SU-DHL-6 (cell line): ENCODE data around the gene PKM.

ENCODE experiments used
- H2AFZ ChIP-seq: fragments of 200-600 bp; sonication (generic); 2 replicates; pipeline ENCODE4 v1.6.1; 2014; ENCODE audit warnings: low read depth, mild to moderate bottlenecking, moderate library complexity, mixed read lengths, antibody characterized with exemption, low read length; ENCODE audit not compliant: severe bottlenecking
- H3F3A ChIP-seq: fragments of 200-600 bp; shearing (Covaris generic); 2 replicates; pipeline ENCODE4 v1.6.0; 2016; ENCODE audit warnings: antibody characterized with exemption, mild to moderate bottlenecking; ENCODE audit not compliant: insufficient read depth
- H3K27ac ChIP-seq: fragments of 200-600 bp; sonication (generic); 2 replicates; pipeline ENCODE4 v1.5.1; 2016; ENCODE audit warnings: low read depth, mild to moderate bottlenecking, low read length, moderate library complexity, mixed read lengths
- H3K27me3 ChIP-seq: fragments of 200-600 bp; sonication (generic), shearing (Covaris generic); 2 replicates; pipeline ENCODE4 v1.6.0; 2014; ENCODE audit warnings: mild to moderate bottlenecking, low read length
- H3K36me3 ChIP-seq: fragments of 200-600 bp; sonication (generic); 2 replicates; pipeline ENCODE4 v1.6.1; 2014; ENCODE audit warnings: mild to moderate bottlenecking, low read length, mixed read lengths
- H3K4me2 ChIP-seq: fragments of 300-600, 200-600 bp; shearing (Covaris generic), sonication (generic); 2 replicates; pipeline ENCODE4 v1.6.0; 2014; ENCODE audit warnings: low read length, low read depth, mild to moderate bottlenecking; ENCODE audit not compliant: poor library complexity, severe bottlenecking
- H3K4me3 ChIP-seq: fragments of 200-600 bp; sonication (generic); 2 replicates; pipeline ENCODE4 v1.5.1; 2014; ENCODE audit warnings: antibody characterized with exemption, low read length, mild to moderate bottlenecking, mixed read lengths; ENCODE audit not compliant: insufficient read depth, poor library complexity, severe bottlenecking
- H3K79me2 ChIP-seq: fragments of 200-600 bp; sonication (generic); 2 replicates; pipeline ENCODE4 v1.6.1; 2014; ENCODE audit warnings: mild to moderate bottlenecking, low read length, moderate library complexity; ENCODE audit not compliant: insufficient read depth
- H3K9ac ChIP-seq: fragments of 200-600 bp; sonication (generic); 2 replicates; pipeline ENCODE4 v1.7.0; 2014; ENCODE audit warnings: mild to moderate bottlenecking, low read length
- H3K9me2 ChIP-seq: fragments of 200-600 bp; sonication (generic); replicated peaks from 2 replicates; pipeline ENCODE4 v1.6.1; 2014; ENCODE audit warnings: low read length; ENCODE audit not compliant: insufficient read depth
- H3K9me3 ChIP-seq: fragments of 200-600 bp; sonication (generic); 2 replicates; pipeline ENCODE4 v1.6.1; 2014; ENCODE audit warnings: low read length, mixed read lengths; ENCODE audit not compliant: insufficient read depth
- H4K20me1 ChIP-seq: fragments of 200-600 bp; sonication (generic); 2 replicates; pipeline ENCODE4 v1.6.1; 2014; ENCODE audit warnings: low read depth, mild to moderate bottlenecking, antibody characterized with exemption, low read length, moderate library complexity, mixed read lengths
- EZH2phosphoT487 ChIP-seq: fragments of 200-600 bp; sonication (generic), shearing (Covaris generic); conservative IDR thresholded peaks from 2 replicates; pipeline ENCODE4 v1.6.1; 2018; ENCODE audit warnings: mild to moderate bottlenecking, antibody characterized with exemption, low read length, moderate library complexity, mixed read lengths
- TF ChIP-seq, protein P1 (sequence below): fragments of 200-600 bp; sonication (generic); IDR thresholded peaks from one replicate; pipeline ENCODE4 v1.5.1; 2017; ENCODE audit warnings: antibody characterized with exemption, mild to moderate bottlenecking, low read length, moderate library complexity; ENCODE audit not compliant: insufficient read depth, poor library complexity, severe bottlenecking

Gene PKM

DNA sequence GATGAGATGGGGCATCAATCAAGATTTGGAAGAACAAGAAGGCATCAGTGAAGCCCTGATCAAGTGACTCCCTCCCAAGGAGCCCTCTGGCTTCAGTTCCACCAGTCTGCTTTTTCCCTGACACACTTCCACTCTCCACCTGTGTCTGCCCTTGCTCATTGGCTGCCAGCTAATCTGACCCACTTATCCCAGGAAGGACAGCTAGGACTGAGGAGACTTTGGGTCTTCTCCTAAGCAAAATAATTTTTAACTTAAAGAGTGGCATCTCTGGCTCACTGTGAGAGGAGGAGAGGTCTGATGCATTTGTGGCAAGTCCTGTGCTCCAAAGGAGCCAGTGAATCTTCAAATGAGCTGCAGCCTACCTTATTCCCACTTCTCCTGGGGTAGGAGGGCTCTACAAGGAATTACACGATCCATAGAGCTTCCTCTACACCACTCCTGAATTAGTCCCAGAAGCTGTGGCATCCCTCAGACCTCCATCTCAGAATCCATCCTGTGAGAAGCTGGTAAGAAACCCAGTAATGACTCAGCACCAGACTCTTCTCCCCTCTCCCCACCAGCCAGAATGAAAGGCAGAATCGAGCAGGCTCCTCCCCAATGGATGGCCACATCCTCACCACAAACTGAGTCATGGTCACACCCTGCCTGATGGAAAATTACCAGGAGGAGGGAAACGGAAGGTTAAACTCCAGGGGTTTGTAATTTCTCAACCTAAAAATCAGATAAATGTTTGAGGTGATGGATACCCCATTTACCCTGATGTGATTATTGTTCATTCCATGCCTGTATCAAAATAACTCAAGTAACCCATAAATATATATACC is 6.3 kb upstream of the PKM start:
- peaks cover 6% of the 10 kb centered on the region; the same call in 1 of the 2 replicates for H3F3A ChIP-seq
- no peak overlapping the region for H2AFZ ChIP-seq
- TF ChIP-seq, protein P1, sequence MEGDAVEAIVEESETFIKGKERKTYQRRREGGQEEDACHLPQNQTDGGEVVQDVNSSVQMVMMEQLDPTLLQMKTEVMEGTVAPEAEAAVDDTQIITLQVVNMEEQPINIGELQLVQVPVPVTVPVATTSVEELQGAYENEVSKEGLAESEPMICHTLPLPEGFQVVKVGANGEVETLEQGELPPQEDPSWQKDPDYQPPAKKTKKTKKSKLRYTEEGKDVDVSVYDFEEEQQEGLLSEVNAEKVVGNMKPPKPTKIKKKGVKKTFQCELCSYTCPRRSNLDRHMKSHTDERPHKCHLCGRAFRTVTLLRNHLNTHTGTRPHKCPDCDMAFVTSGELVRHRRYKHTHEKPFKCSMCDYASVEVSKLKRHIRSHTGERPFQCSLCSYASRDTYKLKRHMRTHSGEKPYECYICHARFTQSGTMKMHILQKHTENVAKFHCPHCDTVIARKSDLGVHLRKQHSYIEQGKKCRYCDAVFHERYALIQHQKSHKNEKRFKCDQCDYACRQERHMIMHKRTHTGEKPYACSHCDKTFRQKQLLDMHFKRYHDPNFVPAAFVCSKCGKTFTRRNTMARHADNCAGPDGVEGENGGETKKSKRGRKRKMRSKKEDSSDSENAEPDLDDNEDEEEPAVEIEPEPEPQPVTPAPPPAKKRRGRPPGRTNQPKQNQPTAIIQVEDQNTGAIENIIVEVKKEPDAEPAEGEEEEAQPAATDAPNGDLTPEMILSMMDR: no peak
- TF ChIP-seq EZH2phosphoT487: no peak
- H3K4me3 ChIP-seq: no peak overlapping the region
- H3K4me2 ChIP-seq: no peak overlapping the region
- no peak overlapping the region for H3K27ac ChIP-seq
- H4K20me1 ChIP-seq: no peaks in the 10 kb centered on the region
- no peaks in the 10 kb centered on the region for H3K27me3 ChIP-seq
- H3K9me3 ChIP-seq: no peaks in the 10 kb centered on the region
- no peaks in the 10 kb centered on the region for H3K36me3 ChIP-seq
- no peaks in the 10 kb centered on the region for H3K9me2 ChIP-seq
- no peak overlapping the region for H3K9ac ChIP-seq
- no peaks in the 10 kb centered on the region for H3K79me2 ChIP-seq

DNA sequence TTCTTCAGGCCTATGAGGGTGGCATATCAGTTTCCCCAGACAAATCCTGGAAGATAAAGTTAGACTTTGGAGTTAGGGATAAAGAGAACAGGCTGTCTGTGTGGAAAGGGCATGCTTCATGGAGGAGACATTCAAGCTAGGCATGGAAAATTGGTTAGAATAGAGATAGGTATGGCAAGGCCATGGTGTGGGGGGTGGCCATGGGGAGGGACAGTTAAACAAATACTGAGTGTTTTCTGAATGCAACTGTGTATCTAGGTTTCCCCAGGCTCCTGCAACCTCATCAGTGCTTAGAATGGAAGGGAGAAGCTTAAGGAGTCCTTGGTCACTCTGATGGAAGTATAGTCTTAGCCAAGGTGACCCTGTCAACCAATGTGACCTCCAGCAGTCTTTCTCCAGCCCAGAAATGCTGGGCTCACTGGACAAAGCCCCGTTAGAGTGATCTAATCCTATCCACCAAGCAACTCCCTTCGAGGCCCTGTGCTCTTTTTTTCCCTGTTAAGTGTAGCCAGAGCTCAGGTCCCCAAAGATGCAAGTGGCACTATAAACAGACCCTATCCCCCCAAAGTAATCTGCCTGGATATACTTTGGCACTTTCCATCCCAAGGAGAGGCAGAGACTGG is 5.5 kb upstream of the PKM start:
- Histone ChIP-seq H3K9me2 (no peaks in the 10 kb centered on the region), H3K79me2 (no peaks in the 10 kb centered on the region), H3K9me3 (no peaks in the 10 kb centered on the region), H3K4me3 (no peak overlapping the region), H3K27me3 (no peaks in the 10 kb centered on the region), H4K20me1 (no peaks in the 10 kb centered on the region), H3F3A (peaks cover 14% of the 10 kb centered on the region), H2AFZ (no peak overlapping the region), H3K9ac (no peak overlapping the region), H3K4me2 (no peak overlapping the region), H3K36me3 (no peaks in the 10 kb centered on the region), H3K27ac (no peak overlapping the region)
- no peak for TF ChIP-seq EZH2phosphoT487
- TF ChIP-seq, protein P1: no peak

- no peak for TF ChIP-seq EZH2phosphoT487
- TF ChIP-seq, protein P1: no peak
- H3K4me3 ChIP-seq: no peak overlapping the region
- H3K9ac ChIP-seq: no peak overlapping the region
- no peaks in the 10 kb centered on the region for H4K20me1 ChIP-seq
- H3F3A ChIP-seq: peaks cover 21% of the 10 kb centered on the region
- H3K27me3 ChIP-seq: no peaks in the 10 kb centered on the region
- H3K36me3 ChIP-seq: no peaks in the 10 kb centered on the region
- peaks cover 7% of the 10 kb centered on the region for H3K79me2 ChIP-seq
- H3K9me2 ChIP-seq: no peaks in the 10 kb centered on the region
- H3K4me2 ChIP-seq: no peak overlapping the region
- H2AFZ ChIP-seq: no peak overlapping the region
- no peaks in the 10 kb centered on the region for H3K9me3 ChIP-seq
- H3K27ac ChIP-seq: no peak overlapping the region
Observed at GRCh38 chr15:72235298-72235697, 4.3 kb upstream of the PKM start.
